MCF 10A (cell line): ENCODE data around the gene DENND2A. TPM values are rescaled to one million over a fixed set of nuclear protein-coding genes. Genes with fewer than 3 reads are reported as not detected.
A peak's percentile ranks its signal among the peaks of the same experiment; 100 is the strongest.

Experiments
- BruUV-seq: library from RNA; stranded (reverse); fragments of 400-500 nt; replicated peaks from 2 replicates; lab custom pipeline; 2021; lab: Mats Ljungman, UMichigan
- CTCF ChIA-PET: fragments of 300-600 bp; sonication (Branson Sonifier 250); formaldehyde crosslinking; extraction: SDS; loops from one replicate; lab custom pipeline; 2021; ENCODE audit warnings: antibody characterized with exemption, inconsistent platforms; lab: Yijun Ruan, JAX
- POLR2A ChIA-PET: fragments of 300-600, 350-650 bp; sonication (Branson Sonifier 250); formaldehyde crosslinking; extraction: SDS; loops from one replicate; lab custom pipeline; 2020; ENCODE audit warnings: antibody characterized with exemption, inconsistent platforms; lab: Yijun Ruan, JAX
- DNase-seq: peaks from one replicate; pipeline ENCODE4 v3.0.0-alpha.2; 2018; ENCODE audit not compliant: unreplicated experiment
- H3K27ac Mint-ChIP-seq: one replicate; pipeline ENCODE4 v1.8.0; 2022; ENCODE audit warnings: mild to moderate bottlenecking, low read depth, mixed read lengths; ENCODE audit not compliant: unreplicated experiment
- H3K27me3 Mint-ChIP-seq: one replicate; pipeline ENCODE4 v1.8.0; 2022; ENCODE audit warnings: mixed read lengths; ENCODE audit not compliant: insufficient read depth, unreplicated experiment
- H3K36me3 Mint-ChIP-seq: one replicate; pipeline ENCODE4 v1.8.0; 2022; ENCODE audit warnings: mild to moderate bottlenecking, moderate library complexity, mixed read lengths; ENCODE audit not compliant: insufficient read depth, unreplicated experiment
- H3K4me1 Mint-ChIP-seq: one replicate; pipeline ENCODE4 v1.8.0; 2022; ENCODE audit warnings: mixed read lengths; ENCODE audit not compliant: insufficient read depth, unreplicated experiment
- H3K4me3 Mint-ChIP-seq: one replicate; pipeline ENCODE4 v1.8.0; 2022; ENCODE audit warnings: mild to moderate bottlenecking, moderate library complexity, mixed read lengths; ENCODE audit not compliant: unreplicated experiment
- H3K9me3 Mint-ChIP-seq: one replicate; pipeline ENCODE4 v1.8.0; 2022; ENCODE audit warnings: mixed read lengths; ENCODE audit not compliant: unreplicated experiment
- CTCF ChIP-seq: fragments of 200-600 bp; IDR thresholded peaks from one replicate; pipeline ENCODE4 v1.8.0; 2022; ENCODE audit warnings: antibody characterized with exemption, mild to moderate bottlenecking; ENCODE audit not compliant: unreplicated experiment
- intact Hi-C: fragments of 100-400 bp; cut with micrococcal nuclease; formaldehyde crosslinking; loops from 2 replicates; pipeline ENCODE4 v1.14.1; 2022
- total RNA-seq: library from RNA; stranded (reverse); gene quantifications from 2 replicates; pipeline ENCODE4 v1.2.3, GENCODE V29; 2022

Gene DENND2A
- total RNA-seq, 1 experiment from 2014 or later, result 0.26 TPM

- H3K4me3 Mint-ChIP-seq, result no peak overlapping the region
- intact Hi-C loops, result no loop called here
- no peak overlapping the region for H3K27ac Mint-ChIP-seq
- POLR2A ChIA-PET, result no interaction called here
- BruUV-seq, result no TSS peak
- no peaks in the 10 kb centered on the region for H3K27me3 Mint-ChIP-seq
- no peak for TF ChIP-seq CTCF
- H3K9me3 Mint-ChIP-seq, result no peaks in the 10 kb centered on the region
- DNase-seq, result no peak
- CTCF ChIA-PET, result interaction anchor here (0.5 to 0.6 kb wide), 2 partner anchors 11 to 16 kb away, joined by 3 read pairs; no protein-coding TSS in a partner anchor
- H3K36me3 Mint-ChIP-seq, result no peaks in the 10 kb centered on the region
- H3K4me1 Mint-ChIP-seq, result peaks cover 5% of the 10 kb centered on the region
Measured at GRCh38 chr7:140546947-140547346, 93.7 kb downstream of the DENND2A start.

DNA sequence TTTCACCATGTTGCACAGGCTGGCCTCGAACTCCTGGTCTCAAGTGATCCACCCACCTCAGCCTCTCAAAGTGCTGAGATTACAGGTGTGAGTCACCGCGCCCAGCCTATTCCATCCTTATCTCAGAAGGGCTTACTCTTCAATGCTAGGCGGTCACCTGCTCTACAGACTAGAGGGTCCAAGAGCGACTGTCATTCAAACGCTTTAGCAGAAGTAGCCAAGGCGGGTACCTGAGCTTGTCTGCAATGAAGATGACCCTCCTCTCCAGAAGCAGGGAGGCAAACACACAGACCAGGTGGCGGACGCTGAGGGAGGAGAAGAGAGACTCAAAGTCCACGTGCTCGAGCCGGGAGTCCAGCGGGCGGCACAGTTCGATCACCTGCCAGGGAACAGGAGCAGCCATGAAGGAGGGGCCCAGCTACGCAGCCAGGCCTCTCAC lies 96.2 kb downstream of the DENND2A start:
- H3K4me1 Mint-ChIP-seq, result peaks cover 17% of the 10 kb centered on the region

GRCh38 chr7:140542228-140542603 lies 98.4 kb downstream of the DENND2A start:
- ChIA-PET CTCF (interaction anchor here (0.6 to 1.4 kb wide), 7 partner anchors 14 to 111 kb away, joined by 3 to 6 read pairs (median 3); no protein-coding TSS in a partner anchor), POLR2A (interaction anchor here (1.1 to 1.9 kb wide), 5 partner anchors 29 to 118 kb away, joined by 4 to 6 read pairs (median 4); no protein-coding TSS in a partner anchor)
- Mint-ChIP-seq H3K9me3 (no peaks in the 10 kb centered on the region), H3K27ac (peak overlapping the region; percentile 40), H3K36me3 (no peaks in the 10 kb centered on the region), H3K4me1 (peaks cover 17% of the 10 kb centered on the region), H3K4me3 (peak overlapping the region; percentile 58), H3K27me3 (no peaks in the 10 kb centered on the region)
- TF ChIP-seq CTCF, result no peak
- DNase-seq, result peak; percentile 64
- intact Hi-C loops, result no loop called here
- BruUV-seq, result no TSS peak

More for the DNA sequence above, 96.2 kb downstream of the DENND2A start:
- Mint-ChIP-seq H3K27ac (no peak overlapping the region), H3K36me3 (no peaks in the 10 kb centered on the region), H3K27me3 (no peaks in the 10 kb centered on the region), H3K9me3 (no peaks in the 10 kb centered on the region), H3K4me3 (no peak overlapping the region)
- CTCF ChIA-PET, result interaction anchor here (0.7 kb wide), 1 partner anchor 98 kb away, joined by 3 read pairs; no protein-coding TSS in a partner anchor
- intact Hi-C loops, result no loop called here
- no TSS peak for BruUV-seq
- no peak for TF ChIP-seq CTCF
- DNase-seq, result no peak
- POLR2A ChIA-PET, result no interaction called here

DNA sequence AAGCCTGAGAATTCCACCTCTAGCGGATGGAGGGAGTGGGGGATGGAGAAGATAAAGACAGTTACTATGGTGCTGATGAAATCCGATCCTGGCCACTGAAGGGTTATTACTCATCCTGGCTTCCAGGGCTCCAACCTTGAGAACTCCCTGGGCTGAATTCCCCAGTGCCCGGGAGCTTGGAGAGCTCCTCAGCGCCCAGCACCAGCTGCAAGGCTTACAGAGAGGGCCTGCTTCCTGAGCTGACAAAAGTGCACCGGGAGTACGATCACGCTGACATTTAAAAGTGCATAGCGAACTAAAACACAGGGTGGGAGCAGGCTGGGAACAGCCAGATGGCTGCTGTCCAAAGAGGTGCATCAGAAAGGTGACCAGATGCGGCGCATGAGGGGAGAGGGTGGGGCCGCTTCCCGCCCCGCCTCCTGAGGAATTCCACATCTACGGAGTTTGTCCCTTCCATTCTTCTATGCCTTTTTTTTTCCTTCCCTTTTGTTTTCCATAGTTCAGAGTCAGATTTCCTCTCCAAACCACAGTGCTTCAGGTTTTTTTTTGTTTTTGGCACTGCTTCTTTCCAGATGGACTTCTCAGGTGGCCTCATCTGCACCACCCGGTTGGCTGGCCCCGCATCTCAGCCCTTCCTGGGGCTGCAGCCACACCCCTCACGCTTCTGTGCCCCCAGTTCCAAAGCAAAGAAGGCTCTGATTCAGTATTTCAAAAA lies 98.9 kb downstream of the DENND2A start:
- intact Hi-C loops, result no loop called here
- DNase-seq, result peak; percentile 95
- POLR2A ChIA-PET, result interaction anchor here (1.1 to 1.9 kb wide), 6 partner anchors 10 to 119 kb away, joined by 3 to 6 read pairs (median 4); no protein-coding TSS in a partner anchor
- Mint-ChIP-seq H3K9me3 (no peaks in the 10 kb centered on the region), H3K4me1 (peaks cover 17% of the 10 kb centered on the region), H3K27me3 (no peaks in the 10 kb centered on the region), H3K36me3 (no peaks in the 10 kb centered on the region), H3K4me3 (peak overlapping the region; percentile 58), H3K27ac (peak overlapping the region; percentile 40)
- no TSS peak for BruUV-seq
- TF ChIP-seq CTCF, result no peak
- CTCF ChIA-PET, result interaction anchor here (0.6 to 1.4 kb wide), 7 partner anchors 14 to 111 kb away, joined by 3 to 6 read pairs (median 3); no protein-coding TSS in a partner anchor
